Myometrial cell (primary cell): ENCODE measurements around the gene B3GALT6. TPM values are rescaled to one million over a fixed set of nuclear protein-coding genes. Genes with fewer than 3 reads are reported as not detected.

Experiments
- total RNA-seq: library from RNA; depleted of rRNA; stranded (reverse); fragments of >200 nt; gene quantifications from 2 replicates; pipeline ENCODE4 v1.2.3, GENCODE V29; 2015

The B3GALT6 gene
- total RNA-seq, result 23.9 and 24.6 TPM in 2 replicates

DNA sequence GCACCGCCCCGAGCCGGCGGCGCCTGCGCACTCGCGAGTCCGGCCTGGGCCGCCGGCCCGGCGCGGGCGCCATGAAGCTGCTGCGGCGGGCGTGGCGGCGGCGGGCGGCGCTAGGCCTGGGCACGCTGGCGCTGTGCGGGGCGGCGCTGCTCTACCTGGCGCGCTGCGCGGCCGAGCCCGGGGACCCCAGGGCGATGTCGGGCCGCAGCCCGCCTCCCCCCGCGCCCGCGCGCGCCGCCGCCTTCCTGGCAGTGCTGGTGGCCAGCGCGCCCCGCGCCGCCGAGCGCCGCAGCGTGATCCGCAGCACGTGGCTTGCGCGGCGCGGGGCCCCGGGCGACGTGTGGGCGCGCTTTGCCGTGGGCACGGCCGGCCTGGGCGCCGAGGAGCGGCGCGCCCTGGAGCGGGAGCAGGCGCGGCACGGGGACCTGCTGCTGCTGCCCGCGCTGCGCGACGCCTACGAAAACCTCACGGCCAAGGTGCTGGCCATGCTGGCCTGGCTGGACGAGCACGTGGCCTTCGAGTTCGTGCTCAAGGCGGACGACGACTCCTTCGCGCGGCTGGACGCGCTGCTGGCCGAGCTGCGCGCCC lies at the start of gene B3GALT6:
Gene B3GALT6, plus strand, starts transcription at position 30 of the 588 bp plus-strand sequence. Its CDS starts 42 bp downstream, at position 72.

DNA sequence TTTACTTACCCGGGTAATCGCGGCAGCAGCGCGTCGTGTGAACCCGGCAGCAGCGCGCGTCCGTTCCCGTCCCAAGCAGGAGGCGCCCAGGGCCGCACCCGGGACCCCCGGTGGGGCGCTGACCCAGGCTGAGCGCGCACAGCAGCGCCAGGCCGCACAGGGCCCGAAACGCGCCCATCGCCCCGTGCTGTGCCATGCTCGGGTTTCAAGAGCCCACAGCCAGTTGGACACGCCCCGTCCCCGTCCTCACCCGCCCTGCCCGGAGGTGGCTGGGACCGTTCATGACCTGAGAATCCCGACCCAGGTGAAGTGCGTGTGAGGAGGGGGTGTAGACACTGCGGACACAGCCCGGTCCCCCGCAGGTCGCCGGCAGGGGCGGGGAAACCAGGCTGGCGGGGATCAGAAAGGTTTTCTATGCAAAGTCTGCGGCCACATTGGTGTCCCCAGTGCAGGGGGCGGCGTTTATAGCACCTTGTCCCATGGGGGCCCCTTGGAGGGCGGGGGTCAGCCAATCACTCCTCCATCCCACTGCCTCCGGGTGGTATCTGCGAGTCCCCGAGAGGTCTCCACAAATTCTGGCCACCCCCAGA lies 25.6 kb upstream of the B3GALT6 start, which contains the start of gene TNFRSF18:
Gene TNFRSF18, minus strand, starts transcription at position 217 of the 590 bp plus-strand sequence. Its CDS starts 21 bp downstream, at position 196.

DNA sequence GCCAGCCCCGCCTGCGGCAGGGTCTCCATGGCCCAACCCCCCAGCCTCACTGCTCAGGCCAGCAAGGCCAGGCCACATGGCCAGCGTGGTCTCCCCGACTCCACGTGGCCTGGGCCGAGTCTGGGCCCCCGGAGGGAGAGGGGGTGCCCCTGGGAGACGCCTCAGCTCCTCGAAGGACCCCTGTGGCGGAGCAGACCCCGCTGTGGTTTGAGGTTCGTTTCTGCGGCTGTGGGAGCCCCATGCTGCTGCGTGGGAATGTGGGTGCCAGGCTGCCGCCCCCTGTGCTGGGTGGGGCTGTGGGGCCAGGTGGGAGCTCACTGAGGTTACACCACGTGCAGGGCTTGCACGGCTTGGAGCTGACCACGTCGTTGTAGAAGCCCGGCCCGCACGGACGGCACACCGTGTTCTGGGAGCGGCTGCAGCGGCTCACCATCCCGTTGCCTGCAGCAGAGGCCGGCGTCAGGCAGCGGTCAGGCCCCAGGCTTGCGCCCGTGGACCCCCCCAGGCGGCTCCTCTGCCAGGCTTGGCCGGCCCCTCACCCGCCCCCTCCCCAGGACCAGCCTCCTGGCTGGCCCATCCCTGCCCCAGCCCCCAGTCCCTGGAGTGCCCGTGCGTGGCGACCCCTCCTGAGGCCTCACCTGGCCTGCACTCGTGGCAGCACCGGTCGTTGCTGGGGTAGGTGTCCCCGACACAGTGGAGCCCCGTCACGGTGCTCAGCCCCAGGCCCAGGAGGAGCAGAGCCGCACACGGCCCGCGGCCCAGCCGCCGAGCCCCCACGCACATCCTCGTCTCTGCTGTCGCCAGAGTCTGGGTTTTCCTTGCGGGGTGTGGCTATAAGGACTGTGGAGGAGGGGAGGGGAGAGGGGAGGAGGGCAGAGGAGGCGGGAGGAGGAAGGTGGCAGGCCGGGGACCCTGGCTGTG lies 18.4 kb upstream of the B3GALT6 start, which contains the start of gene TNFRSF4:
Gene TNFRSF4, minus strand, starts transcription at position 809 of the 921 bp plus-strand sequence. Its CDS starts 26 bp downstream, at position 783.

DNA sequence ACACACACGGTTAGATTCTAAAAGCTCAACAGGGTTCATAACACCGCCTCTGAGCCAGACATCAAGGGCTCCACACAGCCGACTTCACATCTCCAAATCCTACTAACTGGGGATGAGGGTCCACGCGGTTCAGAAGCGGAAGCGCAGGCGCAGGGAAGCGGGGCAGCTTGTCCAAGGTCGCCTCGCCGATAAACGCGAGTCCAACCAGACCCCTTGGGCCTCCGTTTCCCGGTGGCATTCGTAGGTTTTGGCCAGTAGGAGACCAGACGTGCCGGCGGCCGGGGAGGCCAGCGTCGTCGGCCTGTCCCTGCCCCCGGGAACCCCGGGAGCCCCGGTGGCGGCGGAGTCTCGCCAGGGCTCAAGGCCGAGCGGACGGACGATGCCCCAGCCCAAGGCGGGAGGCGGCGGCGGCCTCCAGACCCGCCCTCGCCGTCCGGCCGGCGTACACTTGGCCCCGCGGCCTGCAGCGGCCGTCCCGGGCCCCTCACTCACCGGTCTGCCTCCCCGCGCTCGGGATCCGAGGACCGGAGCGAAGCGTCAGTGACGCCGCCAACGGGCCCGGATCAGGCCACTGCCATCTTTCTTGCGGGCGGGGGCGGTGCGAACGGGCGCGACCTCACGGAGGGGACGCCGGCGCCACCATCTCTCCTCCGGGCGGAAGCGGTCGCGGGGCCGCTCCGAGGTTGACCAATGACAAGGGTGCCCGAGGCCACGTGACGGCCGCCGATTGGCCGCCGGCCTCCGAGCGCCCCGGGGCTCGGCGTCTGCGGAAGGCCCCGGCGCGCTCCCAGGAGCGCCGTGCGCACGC lies 433 bp upstream of the B3GALT6 start, which contains the start of gene SDF4:
Gene SDF4, minus strand, starts transcription at position 602 of the 808 bp plus-strand sequence. CDS start 3,229 bp downstream, outside the sequence.

DNA sequence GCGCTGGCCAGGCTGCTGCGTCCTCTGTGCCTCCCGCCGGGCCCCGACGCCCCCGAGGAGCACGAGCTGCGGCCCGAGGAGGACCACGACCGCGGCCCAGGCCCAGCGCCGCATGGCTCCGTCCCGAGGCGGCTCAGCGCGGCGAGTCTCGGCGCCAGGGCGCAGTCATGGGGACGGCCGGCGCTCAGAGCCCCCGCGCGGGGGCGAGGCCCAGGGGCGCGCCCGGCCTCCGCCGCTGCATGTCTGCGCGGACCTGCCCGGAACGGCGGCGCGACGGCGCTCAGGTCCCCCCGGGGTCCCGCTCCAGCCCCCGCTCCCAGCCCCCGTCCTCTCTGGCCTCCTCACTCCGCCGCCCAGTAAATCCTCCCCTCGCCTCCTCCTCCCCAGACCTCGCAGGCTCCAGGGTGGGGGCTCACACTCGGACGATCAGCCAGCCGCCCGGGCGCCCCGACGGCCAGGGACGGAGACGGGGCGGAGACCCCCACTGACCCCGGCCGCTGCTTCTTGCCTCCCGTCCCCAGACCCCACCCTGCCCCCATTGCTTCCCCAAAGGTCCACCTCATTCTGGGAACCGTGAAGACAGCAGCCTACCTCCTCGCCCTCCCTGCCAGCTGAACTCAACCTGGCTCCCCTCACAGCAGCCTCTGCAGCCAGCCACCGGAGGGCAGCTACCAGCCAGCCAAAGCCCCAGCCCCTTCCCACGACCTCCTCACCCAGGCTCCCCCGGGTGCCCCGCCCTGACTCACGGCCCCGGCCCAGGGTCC lies 14.7 kb downstream of the B3GALT6 start, which contains the start of gene C1QTNF12:
Gene C1QTNF12, minus strand, starts transcription at position 146 of the 764 bp plus-strand sequence. Its CDS starts 32 bp downstream, at position 114.

DNA sequence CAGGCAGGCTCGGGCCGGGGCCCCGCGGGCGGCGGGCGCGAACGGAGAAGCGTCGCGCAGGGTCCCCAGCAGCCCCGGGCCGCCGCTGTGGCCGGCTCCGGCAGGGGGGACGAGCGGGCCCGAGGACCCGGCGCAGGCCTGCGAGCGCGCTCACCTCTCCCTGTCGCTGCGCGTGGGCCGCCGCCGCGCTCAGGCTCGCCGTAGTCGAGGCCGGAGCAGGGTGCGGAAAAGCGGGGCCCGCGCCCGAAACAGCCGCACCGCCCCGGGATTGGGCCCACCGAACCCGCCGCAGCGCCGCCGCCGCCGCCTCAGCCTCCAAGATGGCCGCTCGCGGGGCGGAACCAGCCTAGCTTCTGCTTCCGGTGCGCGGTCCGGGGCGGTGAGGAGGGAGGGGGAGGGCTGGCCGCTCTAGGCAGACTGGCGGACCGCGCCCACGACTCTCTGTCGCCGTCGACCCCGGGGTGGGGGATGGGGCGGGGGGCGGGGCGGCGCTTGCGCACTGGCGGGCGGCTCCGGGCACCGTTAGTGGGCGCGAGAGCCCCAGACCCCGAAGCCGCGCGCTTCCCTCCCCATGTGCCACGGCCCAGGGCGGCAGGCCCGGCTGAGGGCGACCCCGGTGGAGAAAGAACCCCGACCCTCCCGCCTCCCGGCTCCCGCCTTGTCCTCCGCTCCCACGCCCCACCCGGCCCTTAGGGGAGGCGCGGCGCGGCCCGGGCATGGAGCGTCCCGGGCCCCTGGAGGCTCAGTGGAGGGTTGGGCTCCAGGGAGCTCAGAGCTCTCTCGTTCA lies 41.7 kb downstream of the B3GALT6 start, which contains the start of gene UBE2J2:
Gene UBE2J2, minus strand, starts transcription at position 343 of the 787 bp plus-strand sequence. CDS start 5,862 bp downstream, outside the sequence.

Other genes starting within 250 kb of the B3GALT6 start
- gene HES4, start 232.1 kb upstream of the B3GALT6 start, total RNA-seq, result 0.35 TPM in 1 of 2 replicates, not detected in the other
- 43.4 and 102 TPM in 2 replicates for gene ISG15, start 218.7 kb upstream of the B3GALT6 start, total RNA-seq
- 93.2 and 102 TPM in 2 replicates for gene AGRN, start 212.1 kb upstream of the B3GALT6 start, total RNA-seq
- not detected in 2 replicates for gene RNF223, start 157.9 kb upstream of the B3GALT6 start, total RNA-seq
- gene C1orf159, start 116.1 kb upstream of the B3GALT6 start, total RNA-seq, result 14.4 and 24.2 TPM in 2 replicates
- gene TTLL10, start 58.4 kb upstream of the B3GALT6 start, total RNA-seq, result not detected in 2 replicates
- 1.9 and 3.7 TPM in 2 replicates for gene TNFRSF18, start 25.6 kb upstream of the B3GALT6 start, total RNA-seq
- gene TNFRSF4, start 18.1 kb upstream of the B3GALT6 start, total RNA-seq, result not detected in 2 replicates
- gene SDF4, start 236 bp upstream of the B3GALT6 start, total RNA-seq, result 216 and 244 TPM in 2 replicates
- gene C1QTNF12, start 14.5 kb downstream of the B3GALT6 start, total RNA-seq, result 1.1 TPM in 1 of 2 replicates, not detected in the other
- 40.1 and 44.5 TPM in 2 replicates for gene UBE2J2, start 41.6 kb downstream of the B3GALT6 start, total RNA-seq
- under 0.01 TPM in 1 of 2 replicates, not detected in the other for gene SCNN1D, start 48.2 kb downstream of the B3GALT6 start, total RNA-seq
- gene ACAP3, start 75.7 kb downstream of the B3GALT6 start, total RNA-seq, result 19.1 and 25.4 TPM in 2 replicates
- 33.4 and 34.2 TPM in 2 replicates for gene PUSL1, start 76.4 kb downstream of the B3GALT6 start, total RNA-seq
- 119 TPM in 2 replicates for gene INTS11, start 92.4 kb downstream of the B3GALT6 start, total RNA-seq
- 21.6 and 39.8 TPM in 2 replicates for gene CPTP, start 92.6 kb downstream of the B3GALT6 start, total RNA-seq
- gene TAS1R3, start 99.0 kb downstream of the B3GALT6 start, total RNA-seq, result 0.18 TPM in 1 of 2 replicates, not detected in the other
- 66.8 and 69.5 TPM in 2 replicates for gene DVL1, start 117.2 kb downstream of the B3GALT6 start, total RNA-seq
- 354 and 384 TPM in 2 replicates for gene MXRA8, start 126.3 kb downstream of the B3GALT6 start, total RNA-seq
- 186 and 214 TPM in 2 replicates for gene AURKAIP1, start 143.0 kb downstream of the B3GALT6 start, total RNA-seq
- 33.4 and 51.4 TPM in 2 replicates for gene CCNL2, start 167.1 kb downstream of the B3GALT6 start, total RNA-seq
- gene MRPL20, start 175.1 kb downstream of the B3GALT6 start, total RNA-seq, result 136 and 244 TPM in 2 replicates
- gene ANKRD65, start 189.0 kb downstream of the B3GALT6 start, total RNA-seq, result 4.3 and 6.6 TPM in 2 replicates
- 12.2 and 13.3 TPM in 2 replicates for gene VWA1, start 203.5 kb downstream of the B3GALT6 start, total RNA-seq
- gene ATAD3C, start 217.5 kb downstream of the B3GALT6 start, total RNA-seq, result 0.29 and 3.4 TPM in 2 replicates
- 29.1 and 33.2 TPM in 2 replicates for gene ATAD3B, start 239.5 kb downstream of the B3GALT6 start, total RNA-seq